ENCODE measurements around the gene TSHR. TPM values are rescaled to one million over a fixed set of nuclear protein-coding genes. Genes with fewer than 3 reads are reported as not detected.

TSHR gene
- total and polyA plus RNA-seq, 2 donors (not counting 3 experiments of a cell fraction or from before 2014, with no cell fraction given), result not detected

DNA sequence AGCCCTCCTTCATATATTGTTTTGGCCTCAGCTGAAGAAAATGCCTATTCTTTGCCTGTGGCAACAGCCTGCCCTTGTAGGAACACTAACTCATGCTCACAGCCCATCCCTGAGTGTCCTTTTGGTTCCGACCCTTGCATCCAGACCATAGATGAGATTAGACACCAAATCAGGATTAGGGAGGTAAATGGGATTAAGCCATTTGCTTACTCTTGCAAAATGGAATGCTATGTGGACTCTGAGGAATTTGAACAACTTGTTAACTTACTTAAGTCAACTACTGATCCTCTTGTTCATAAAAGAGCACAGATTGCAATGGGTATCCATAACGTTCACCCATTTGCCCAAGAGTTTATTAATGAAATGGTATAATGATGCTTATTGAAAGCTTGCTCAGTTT is 27.3 kb downstream of the TSHR start:
- Histone ChIP-seq H3K9me3 (replicated peaks; ENCODE audit: control insufficient read depth, insufficient read depth, low read length) (no peaks in the 10 kb centered on the region), H3K27me3 (ENCODE audit: control insufficient read depth in 2 of 2, insufficient read depth in 2 of 2, low read length in 2 of 2) (no peaks in the 10 kb centered on the region), H3K9ac (replicated peaks; ENCODE audit: extremely low read depth, insufficient read depth, low read length) (no peak overlapping the region), H3K36me3 (ENCODE audit: control insufficient read depth in 2 of 2, extremely low read depth in 1 of 2, insufficient read depth in 2 of 2, low read length in 2 of 2) (no peaks in the 10 kb centered on the region), H3K27ac (ENCODE audit: insufficient read depth, low read depth, low read length) (no peak overlapping the region), H3K4me1 (ENCODE audit: control insufficient read depth, extremely low read depth, insufficient read depth, low read length) (no peaks in the 10 kb centered on the region), H4K20me1 (replicated peaks; ENCODE audit: control insufficient read depth, extremely low read depth, insufficient read depth, low read length) (no peaks in the 10 kb centered on the region), H3K79me2 (ENCODE audit: control insufficient read depth, insufficient read depth, low read length) (no peaks in the 10 kb centered on the region), H3K9me1 (replicated peaks; ENCODE audit: control insufficient read depth, extremely low read depth, insufficient read depth, low read length) (no peaks in the 10 kb centered on the region), H3K4me2 (ENCODE audit: insufficient read depth, low read length) (no peak overlapping the region), H3K4me3 (replicated peaks in 1 of 3; ENCODE audit: insufficient read depth in 1 of 3, low read depth in 1 of 3, low read length in 3 of 3) (no peak overlapping the region), H2AFZ (ENCODE audit: low read depth, low read length) (no peak overlapping the region)
- no TSS peak for BruUV-seq (replicated peaks)
- intact Hi-C loops (cut with micrococcal nuclease) (no loop called here), dilution Hi-C loops (cut with MboI; ENCODE audit: extremely low pct_ligation_motif_present, low sequenced_read_pairs) (no loop called here)
- DNase-seq (ENCODE audit: low read depth, low spot score), result no peak
- no peak for FAIRE-seq
- TF ChIP-seq MYC (IDR thresholded peaks at IDR 0.05; ENCODE audit: low read depth, low read length) (no peak), POLR2AphosphoS5 (IDR thresholded peaks at IDR 0.05; ENCODE audit: insufficient read depth, low read depth, low read length) (no peak), EZH2 (IDR thresholded peaks at IDR 0.05; ENCODE audit: borderline replicate concordance, low read depth, low read length, severe bottlenecking) (no peak), GATA2 (IDR thresholded peaks at IDR 0.05; ENCODE audit: insufficient read depth, insufficient read length, low read depth, low read length) (no peak), POLR2A (IDR thresholded peaks at IDR 0.05; ENCODE audit: low read depth, low read length) (no peak), FOS (IDR thresholded peaks at IDR 0.05; ENCODE audit: borderline replicate concordance, insufficient read depth, low read length) (no peak), JUN (IDR thresholded peaks at IDR 0.05; ENCODE audit: borderline replicate concordance, insufficient read depth, insufficient read length, low read depth) (no peak)
- TF ChIP-seq, protein P1, sequence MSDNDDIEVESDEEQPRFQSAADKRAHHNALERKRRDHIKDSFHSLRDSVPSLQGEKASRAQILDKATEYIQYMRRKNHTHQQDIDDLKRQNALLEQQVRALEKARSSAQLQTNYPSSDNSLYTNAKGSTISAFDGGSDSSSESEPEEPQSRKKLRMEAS (IDR thresholded peaks at IDR 0.05; ENCODE audit: insufficient read depth, insufficient read length), result no peak
- TF ChIP-seq, protein P2, sequence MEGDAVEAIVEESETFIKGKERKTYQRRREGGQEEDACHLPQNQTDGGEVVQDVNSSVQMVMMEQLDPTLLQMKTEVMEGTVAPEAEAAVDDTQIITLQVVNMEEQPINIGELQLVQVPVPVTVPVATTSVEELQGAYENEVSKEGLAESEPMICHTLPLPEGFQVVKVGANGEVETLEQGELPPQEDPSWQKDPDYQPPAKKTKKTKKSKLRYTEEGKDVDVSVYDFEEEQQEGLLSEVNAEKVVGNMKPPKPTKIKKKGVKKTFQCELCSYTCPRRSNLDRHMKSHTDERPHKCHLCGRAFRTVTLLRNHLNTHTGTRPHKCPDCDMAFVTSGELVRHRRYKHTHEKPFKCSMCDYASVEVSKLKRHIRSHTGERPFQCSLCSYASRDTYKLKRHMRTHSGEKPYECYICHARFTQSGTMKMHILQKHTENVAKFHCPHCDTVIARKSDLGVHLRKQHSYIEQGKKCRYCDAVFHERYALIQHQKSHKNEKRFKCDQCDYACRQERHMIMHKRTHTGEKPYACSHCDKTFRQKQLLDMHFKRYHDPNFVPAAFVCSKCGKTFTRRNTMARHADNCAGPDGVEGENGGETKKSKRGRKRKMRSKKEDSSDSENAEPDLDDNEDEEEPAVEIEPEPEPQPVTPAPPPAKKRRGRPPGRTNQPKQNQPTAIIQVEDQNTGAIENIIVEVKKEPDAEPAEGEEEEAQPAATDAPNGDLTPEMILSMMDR (IDR thresholded peaks at IDR 0.05; ENCODE audit: extremely low read depth in 1 of 2, insufficient read depth in 1 of 2, low read depth in 1 of 2, low read length in 2 of 2), result no peak
- ChIA-PET POLR2A (no interaction called here), CTCF (interaction anchor here (3.3 kb wide), 1 partner anchor 14 kb away, joined by 8 read pairs; no protein-coding TSS in a partner anchor)
